Brain microvascular endothelial cell (primary cell): ENCODE results near the gene CLEC3B.

Experiments
- DNase-seq: peaks from one replicate; pipeline ENCODE4 v3.0.0-alpha.2; 2020
- H3K27ac ChIP-seq: fragments of 250-450 bp; sonication (Bioruptor Pico); 2 replicates; pipeline ENCODE4 v1.5.1; 2020; ENCODE audit warnings: mild to moderate bottlenecking, moderate library complexity
- H3K27me3 ChIP-seq: fragments of 250-450 bp; sonication (Bioruptor Pico); replicated peaks from 2 replicates; pipeline ENCODE4 v1.5.1; 2020; ENCODE audit warnings: mild to moderate bottlenecking
- H3K36me3 ChIP-seq: fragments of 250-450 bp; sonication (Bioruptor Pico); replicated peaks from 2 replicates; pipeline ENCODE4 v1.5.1; 2020; ENCODE audit warnings: mild to moderate bottlenecking
- H3K4me3 ChIP-seq: 2 replicates; pipeline ENCODE4 v1.5.1; 2011; ENCODE audit warnings: low read depth, mild to moderate bottlenecking, control low read depth, low read length, moderate library complexity
- CTCF ChIP-seq: IDR thresholded peaks from 2 replicates; pipeline ENCODE4 v1.5.1; 2011; ENCODE audit warnings: low read depth, mild to moderate bottlenecking, moderate library complexity, low read length, control low read depth, inconsistent platforms; ENCODE audit errors: missing control alignments
- in situ Hi-C: cut with HindIII; loops from 2 replicates; pipeline ENCODE4 v1.10.0; 2017; ENCODE audit warnings: low sequenced_read_pairs, low pct_ligation_motif_present

Gene CLEC3B

GRCh38 chr3:45056608-45057301, 30.7 kb downstream of the CLEC3B start:
- no peaks in the 10 kb centered on the region for H3K27me3 ChIP-seq
- no peak overlapping the region for H3K4me3 ChIP-seq
- no peaks in the 10 kb centered on the region for H3K36me3 ChIP-seq
- H3K27ac ChIP-seq, result no peak overlapping the region
- no peak for TF ChIP-seq CTCF
- in situ Hi-C loops, result no loop called here
- no peak for DNase-seq

- Histone ChIP-seq H3K36me3 (no peaks in the 10 kb centered on the region), H3K27ac (no peak overlapping the region), H3K4me3 (no peak overlapping the region), H3K27me3 (no peaks in the 10 kb centered on the region)
- TF ChIP-seq CTCF, result no peak
- no peak for DNase-seq
- in situ Hi-C loops, result no loop called here
Observed at GRCh38 chr3:45057557-45057956, 31.5 kb downstream of the CLEC3B start.

DNA sequence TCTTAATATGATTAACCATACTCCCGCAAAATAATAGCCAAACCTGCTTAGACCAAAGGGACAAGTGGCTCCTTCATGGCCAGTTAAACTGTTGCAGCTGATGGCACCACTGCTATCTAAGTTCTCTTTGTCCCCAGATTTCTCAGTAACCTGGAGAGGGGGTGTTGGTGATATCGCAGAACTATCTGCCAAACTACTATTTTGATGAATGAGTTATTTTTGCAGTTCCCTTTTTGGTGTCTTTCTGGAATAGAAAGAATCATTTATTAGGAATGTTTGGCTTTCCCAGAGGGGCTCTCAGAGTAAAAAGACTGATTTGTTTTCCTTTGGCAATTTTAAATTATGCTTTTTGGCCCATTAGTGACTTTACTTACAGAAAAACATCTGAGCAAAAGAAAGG, 33.0 kb downstream of the CLEC3B start:
- no peaks in the 10 kb centered on the region for H3K36me3 ChIP-seq
- no peaks in the 10 kb centered on the region for H3K27me3 ChIP-seq
- no peak overlapping the region for H3K27ac ChIP-seq
- no peak for DNase-seq
- H3K4me3 ChIP-seq, result no peak overlapping the region
- in situ Hi-C loops, result no loop called here
- no peak for TF ChIP-seq CTCF

- in situ Hi-C loops, result no loop called here
- no peak for TF ChIP-seq CTCF
- Histone ChIP-seq H3K4me3 (no peak overlapping the region), H3K27me3 (no peaks in the 10 kb centered on the region), H3K27ac (no peak overlapping the region), H3K36me3 (no peaks in the 10 kb centered on the region)
- no peak for DNase-seq
Observed at GRCh38 chr3:45060165-45060892, 34.2 kb downstream of the CLEC3B start.

GRCh38 chr3:45062697-45063070, 36.6 kb downstream of the CLEC3B start:
- H3K36me3 ChIP-seq, result no peaks in the 10 kb centered on the region
- DNase-seq, result no peak
- TF ChIP-seq CTCF, result no peak
- no peaks in the 10 kb centered on the region for H3K27me3 ChIP-seq
- H3K27ac ChIP-seq, result no peak overlapping the region
- in situ Hi-C loops, result no loop called here
- no peak overlapping the region for H3K4me3 ChIP-seq
